ENCODE data around the gene FXYD5.

Gene FXYD5

DNA sequence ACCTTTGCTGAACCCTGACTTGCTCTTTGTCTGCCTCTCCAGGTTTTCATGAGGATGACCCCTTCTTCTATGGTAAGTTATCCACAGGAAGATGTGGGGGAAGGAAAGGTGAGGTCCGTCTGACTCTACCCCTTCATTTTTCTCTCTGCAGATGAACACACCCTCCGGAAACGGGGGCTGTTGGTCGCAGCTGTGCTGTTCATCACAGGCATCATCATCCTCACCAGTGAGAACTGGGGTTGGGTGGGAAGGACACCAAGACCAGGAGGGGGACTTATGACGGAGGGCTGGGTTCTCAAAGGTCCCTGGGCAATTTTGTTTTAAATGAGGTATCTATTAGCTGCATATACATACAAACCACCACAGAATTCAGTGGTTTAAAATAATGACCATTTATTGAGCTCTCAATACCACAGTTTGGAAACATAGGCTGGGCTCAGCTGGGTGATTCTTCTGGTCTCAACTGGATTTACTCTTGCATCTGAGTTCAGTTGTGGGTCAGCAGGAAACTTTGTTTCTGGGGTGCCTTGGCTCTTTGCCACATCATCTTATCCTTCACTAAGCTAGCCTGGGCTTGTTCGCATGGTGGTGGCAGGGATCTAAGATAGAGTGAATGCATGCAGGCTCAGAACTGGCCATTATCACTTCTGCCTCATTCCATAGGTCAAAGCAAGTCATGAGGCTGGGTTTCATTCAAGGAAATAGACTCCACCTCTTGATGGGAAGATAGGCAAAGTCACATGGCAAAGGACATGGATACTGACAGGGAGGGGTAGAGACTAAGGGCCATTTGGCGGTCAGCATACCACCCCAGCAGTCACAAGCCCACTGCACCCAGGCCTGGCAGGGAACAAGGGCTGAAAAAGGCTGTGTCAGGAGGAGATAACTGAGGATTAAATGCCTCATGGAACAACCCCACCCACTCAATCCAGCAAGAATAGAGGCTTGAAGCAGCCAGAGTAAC, 11.8 kb downstream of the FXYD5 start:
- TF ChIP-seq, protein P1, sequence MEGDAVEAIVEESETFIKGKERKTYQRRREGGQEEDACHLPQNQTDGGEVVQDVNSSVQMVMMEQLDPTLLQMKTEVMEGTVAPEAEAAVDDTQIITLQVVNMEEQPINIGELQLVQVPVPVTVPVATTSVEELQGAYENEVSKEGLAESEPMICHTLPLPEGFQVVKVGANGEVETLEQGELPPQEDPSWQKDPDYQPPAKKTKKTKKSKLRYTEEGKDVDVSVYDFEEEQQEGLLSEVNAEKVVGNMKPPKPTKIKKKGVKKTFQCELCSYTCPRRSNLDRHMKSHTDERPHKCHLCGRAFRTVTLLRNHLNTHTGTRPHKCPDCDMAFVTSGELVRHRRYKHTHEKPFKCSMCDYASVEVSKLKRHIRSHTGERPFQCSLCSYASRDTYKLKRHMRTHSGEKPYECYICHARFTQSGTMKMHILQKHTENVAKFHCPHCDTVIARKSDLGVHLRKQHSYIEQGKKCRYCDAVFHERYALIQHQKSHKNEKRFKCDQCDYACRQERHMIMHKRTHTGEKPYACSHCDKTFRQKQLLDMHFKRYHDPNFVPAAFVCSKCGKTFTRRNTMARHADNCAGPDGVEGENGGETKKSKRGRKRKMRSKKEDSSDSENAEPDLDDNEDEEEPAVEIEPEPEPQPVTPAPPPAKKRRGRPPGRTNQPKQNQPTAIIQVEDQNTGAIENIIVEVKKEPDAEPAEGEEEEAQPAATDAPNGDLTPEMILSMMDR (IDR thresholded peaks at IDR 0.05; ENCODE audit: control extremely low read depth, extremely low read depth, low read depth, missing control alignments): no peak
- POLR2A ChIA-PET: no interaction called here
- CTCF ChIA-PET: interaction anchor here (1.2 to 1.3 kb wide), 2 partner anchors 14 to 100 kb away, joined by 3 read pairs; no protein-coding TSS in a partner anchor
- no peak for DNase-seq (ENCODE audit: extremely low spot score)

DNA sequence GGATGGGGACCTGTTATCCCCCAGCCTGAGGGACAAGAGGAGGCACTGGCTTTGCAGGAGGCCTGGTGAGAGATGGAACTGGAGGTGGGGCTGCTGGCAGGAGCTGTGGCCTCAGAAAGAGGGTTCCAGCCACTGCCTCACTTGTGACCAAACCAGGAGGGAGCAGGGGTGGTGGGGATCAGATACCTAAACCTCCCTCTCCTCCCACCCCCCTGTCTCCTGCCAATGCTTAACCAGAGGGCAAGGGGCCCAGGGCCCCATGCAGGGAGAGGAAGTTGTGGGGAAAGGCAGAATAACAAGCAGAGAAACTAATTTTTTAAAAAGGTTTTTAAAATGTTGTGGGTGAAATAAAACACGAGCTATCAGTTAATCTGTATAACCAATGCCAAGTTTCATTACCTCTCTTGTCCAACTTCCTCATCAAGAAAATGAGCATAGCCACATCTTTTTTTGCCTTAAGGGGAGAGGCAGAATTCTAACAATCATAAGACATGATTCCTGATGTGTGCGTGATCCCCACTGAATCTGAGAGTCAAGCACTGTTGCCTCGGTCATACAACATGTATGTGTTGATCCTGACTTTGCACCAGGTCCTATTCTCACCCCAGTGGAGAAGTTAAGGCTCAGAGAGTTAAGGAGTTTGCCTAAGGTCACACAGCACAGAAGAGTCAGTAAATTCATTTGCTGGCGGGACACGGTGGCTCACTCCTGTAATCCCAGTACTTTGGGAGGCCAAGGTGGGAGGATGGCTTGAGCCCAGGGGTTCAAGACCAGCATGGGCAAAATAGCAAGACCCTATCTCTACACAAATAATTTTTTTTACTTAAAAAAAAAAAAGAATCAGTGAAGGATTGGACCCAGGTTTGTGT, 12.9 kb downstream of the FXYD5 start:
- TF ChIP-seq, protein P1 (IDR thresholded peaks at IDR 0.05; ENCODE audit: control extremely low read depth, extremely low read depth, low read depth, missing control alignments): no peak
- DNase-seq (ENCODE audit: extremely low spot score): no peak
- POLR2A ChIA-PET: no interaction called here
- CTCF ChIA-PET: interaction anchor here (0.9 to 1.3 kb wide), 5 partner anchors 13 to 102 kb away, joined by 3 to 4 read pairs (median 3); partner anchors contain the start of genes FXYD5 and USF2

- TF ChIP-seq, protein P1 (IDR thresholded peaks at IDR 0.05; ENCODE audit: control extremely low read depth, extremely low read depth, low read depth, missing control alignments): no peak
- CTCF ChIA-PET: interaction anchor here (0.9 to 1.2 kb wide), 4 partner anchors 14 to 101 kb away, joined by 3 to 4 read pairs (median 3); partner anchors contain the start of genes FXYD5 and USF2
- DNase-seq (ENCODE audit: extremely low spot score): no peak
- POLR2A ChIA-PET: no interaction called here
Observed at GRCh38 chr19:35168196-35168595, 13.7 kb downstream of the FXYD5 start.

GRCh38 chr19:35169221-35169995, 14.9 kb downstream of the FXYD5 start:
- DNase-seq (ENCODE audit: extremely low spot score): no peak
- TF ChIP-seq, protein P1 (IDR thresholded peaks at IDR 0.05; ENCODE audit: control extremely low read depth, extremely low read depth, low read depth, missing control alignments): no peak
- ChIA-PET CTCF (interaction anchor here (1.0 to 1.7 kb wide), 3 partner anchors 9 to 34 kb away, joined by 3 to 4 read pairs (median 3); no protein-coding TSS in a partner anchor), POLR2A (no interaction called here)

- CTCF ChIA-PET: interaction anchor here (1.3 to 1.7 kb wide), 2 partner anchors 8 to 28 kb away, joined by 3 to 4 read pairs; no protein-coding TSS in a partner anchor
- TF ChIP-seq, protein P1 (IDR thresholded peaks at IDR 0.05; ENCODE audit: control extremely low read depth, extremely low read depth, low read depth, missing control alignments): no peak
- no peak for DNase-seq (ENCODE audit: extremely low spot score)
- POLR2A ChIA-PET: no interaction called here
Observed at GRCh38 chr19:35170359-35171061, 16.0 kb downstream of the FXYD5 start.
